ENCODE results near the gene NF1.

DNA sequence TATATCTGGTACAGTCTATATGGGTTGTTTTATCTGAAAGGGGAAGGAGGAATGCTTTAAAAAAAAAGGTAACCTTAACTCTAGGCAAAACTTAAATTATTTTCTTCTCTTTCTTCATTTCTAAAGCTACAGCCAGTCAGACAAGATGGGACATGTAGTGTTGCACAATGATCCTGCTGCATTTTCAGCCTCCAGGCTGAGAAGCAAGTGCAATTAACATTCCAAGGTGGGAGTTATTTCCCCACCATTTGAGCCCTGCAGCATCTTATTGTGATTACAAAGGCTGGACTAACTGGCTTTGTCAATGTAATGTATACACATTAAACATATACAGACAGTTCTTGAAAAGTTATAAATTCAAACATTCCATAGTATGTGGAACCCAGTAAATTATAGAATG is 22.6 kb upstream of the NF1 start:
- TF ChIP-seq POLR2AphosphoS5 (IDR thresholded peaks at IDR 0.05) = no peak
- no peak for TF ChIP-seq CTCF (IDR thresholded peaks at IDR 0.05)
